DOHH2 (cell line): ENCODE measurements around the gene TBX4.

ENCODE experiments used
- CTCF ChIP-seq: fragments of 200-600 bp; sonication (generic); IDR thresholded peaks from one replicate; pipeline ENCODE4 v1.5.1; 2014; ENCODE audit warnings: antibody characterized with exemption, mild to moderate bottlenecking, low read depth, low read length; ENCODE audit not compliant: poor library complexity, severe bottlenecking
- EZH2phosphoT487 ChIP-seq: fragments of 200-600 bp; sonication (generic); IDR thresholded peaks from 2 replicates; pipeline ENCODE4 v1.6.1; 2017; ENCODE audit warnings: borderline replicate concordance, mild to moderate bottlenecking, antibody characterized with exemption, low read length, moderate library complexity, mixed read lengths

GRCh38 chr17:61475726-61476125 is 23.5 kb downstream of the TBX4 start:
- TF ChIP-seq CTCF (no peak), EZH2phosphoT487 (no peak)
